Uterus (tissue), 2 donors: ENCODE data around the gene RHEBL1.

Experiments used
- CTCF ChIP-seq, 4 experiments: fragments of 200-600 bp in 2 of 4; fragments of 450-650 bp in 2 of 4; sonication (generic) in 2 of 4; IDR thresholded peaks; one replicate each; pipeline ENCODE4 v1.5.1; 2016 to 2019; ENCODE audit warnings: antibody characterized with exemption in 4 of 4, mild to moderate bottlenecking in 2 of 4, moderate library complexity in 1 of 4
- POLR2A ChIP-seq, 2 donors: fragments of 450-650 bp; IDR thresholded peaks; one replicate each; pipeline ENCODE4 v1.6.1; 2016; ENCODE audit warnings: antibody characterized with exemption in 2 of 2, mild to moderate bottlenecking in 1 of 2, moderate library complexity in 1 of 2

GRCh38 chr12:49044660-49045059 is 25.1 kb downstream of the RHEBL1 start:
- TF ChIP-seq CTCF (IDR thresholded peaks at IDR 0.05): no peak
- no peak for TF ChIP-seq POLR2A (IDR thresholded peaks at IDR 0.05)
